ENCODE results near the gene ZMYND8. TPM values are rescaled to one million over a fixed set of nuclear protein-coding genes. Genes with fewer than 3 reads are reported as not detected.
A peak's percentile ranks its signal among the peaks of the same experiment; 100 is the strongest.
"Not testable (repeated sequence)": the region's sequence is repeated elsewhere in the genome, so short reads cannot be mapped to it uniquely, and the experiment has no call there.

Gene ZMYND8
- total RNA-seq, 6 experiments from 2014 or later: 27.8 to 38.3 (median 34.8) TPM

DNA sequence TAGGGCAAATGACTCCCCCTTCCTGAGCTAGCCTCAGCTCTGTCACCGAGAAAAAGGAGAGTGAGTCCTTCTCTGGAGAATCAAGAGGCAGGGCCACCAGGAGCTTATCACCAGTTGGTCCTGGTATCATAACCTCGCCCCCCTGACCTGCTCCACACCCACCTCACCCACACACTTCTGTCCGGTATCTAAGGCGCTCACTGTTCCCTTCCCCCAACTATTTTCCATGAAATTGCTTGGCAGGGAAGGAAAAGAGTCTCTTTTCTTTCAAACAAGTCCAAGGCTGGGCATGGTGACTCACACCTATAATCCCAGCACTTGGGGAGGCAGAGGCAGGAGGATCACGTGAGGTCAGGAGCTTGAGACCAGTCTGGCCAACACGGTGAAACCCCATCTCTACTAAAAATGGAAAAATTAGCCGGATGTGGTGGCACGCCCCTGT is 77.6 kb downstream of the ZMYND8 start:
- H3K27me3 Mint-ChIP-seq (ENCODE audit: insufficient read depth): peaks cover 5% of the 10 kb centered on the region; the same call in 1 of the 2 replicates
- peaks cover 67% of the 10 kb centered on the region for H3K4me1 Mint-ChIP-seq (ENCODE audit: low read depth)
- no peaks in the 10 kb centered on the region for H3K9me3 Mint-ChIP-seq
- TF ChIP-seq, protein P1, sequence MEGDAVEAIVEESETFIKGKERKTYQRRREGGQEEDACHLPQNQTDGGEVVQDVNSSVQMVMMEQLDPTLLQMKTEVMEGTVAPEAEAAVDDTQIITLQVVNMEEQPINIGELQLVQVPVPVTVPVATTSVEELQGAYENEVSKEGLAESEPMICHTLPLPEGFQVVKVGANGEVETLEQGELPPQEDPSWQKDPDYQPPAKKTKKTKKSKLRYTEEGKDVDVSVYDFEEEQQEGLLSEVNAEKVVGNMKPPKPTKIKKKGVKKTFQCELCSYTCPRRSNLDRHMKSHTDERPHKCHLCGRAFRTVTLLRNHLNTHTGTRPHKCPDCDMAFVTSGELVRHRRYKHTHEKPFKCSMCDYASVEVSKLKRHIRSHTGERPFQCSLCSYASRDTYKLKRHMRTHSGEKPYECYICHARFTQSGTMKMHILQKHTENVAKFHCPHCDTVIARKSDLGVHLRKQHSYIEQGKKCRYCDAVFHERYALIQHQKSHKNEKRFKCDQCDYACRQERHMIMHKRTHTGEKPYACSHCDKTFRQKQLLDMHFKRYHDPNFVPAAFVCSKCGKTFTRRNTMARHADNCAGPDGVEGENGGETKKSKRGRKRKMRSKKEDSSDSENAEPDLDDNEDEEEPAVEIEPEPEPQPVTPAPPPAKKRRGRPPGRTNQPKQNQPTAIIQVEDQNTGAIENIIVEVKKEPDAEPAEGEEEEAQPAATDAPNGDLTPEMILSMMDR (IDR thresholded peaks at IDR 0.05): no peak
- H3K27ac Mint-ChIP-seq: peak overlapping the region; percentile 69
- peak; percentile 27 for DNase-seq
- no peak overlapping the region; the same call in 1 of the 2 replicates for H3K4me3 Mint-ChIP-seq
- H3K36me3 Mint-ChIP-seq (ENCODE audit: low read depth): peaks cover 64% of the 10 kb centered on the region

DNA sequence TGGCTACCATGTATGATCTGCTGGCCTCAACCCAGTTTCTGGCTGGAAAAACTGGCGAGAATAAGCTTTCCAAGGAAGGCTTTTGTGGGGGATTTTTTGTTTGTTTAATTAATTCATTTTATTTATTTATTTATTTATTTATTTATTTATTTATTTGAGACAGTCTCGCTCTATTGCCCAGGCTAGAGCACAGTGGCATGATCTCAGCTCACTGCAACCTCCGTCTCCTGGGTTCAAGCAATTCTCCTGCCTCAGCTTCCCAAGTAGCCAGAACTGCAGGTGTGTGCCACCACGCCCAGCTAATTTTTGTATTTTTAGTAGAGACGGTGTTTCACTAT is 79.0 kb downstream of the ZMYND8 start:
- not testable (repeated sequence) for H3K9me3 Mint-ChIP-seq
- H3K27ac Mint-ChIP-seq: peak overlapping the region; percentile 94

DNA sequence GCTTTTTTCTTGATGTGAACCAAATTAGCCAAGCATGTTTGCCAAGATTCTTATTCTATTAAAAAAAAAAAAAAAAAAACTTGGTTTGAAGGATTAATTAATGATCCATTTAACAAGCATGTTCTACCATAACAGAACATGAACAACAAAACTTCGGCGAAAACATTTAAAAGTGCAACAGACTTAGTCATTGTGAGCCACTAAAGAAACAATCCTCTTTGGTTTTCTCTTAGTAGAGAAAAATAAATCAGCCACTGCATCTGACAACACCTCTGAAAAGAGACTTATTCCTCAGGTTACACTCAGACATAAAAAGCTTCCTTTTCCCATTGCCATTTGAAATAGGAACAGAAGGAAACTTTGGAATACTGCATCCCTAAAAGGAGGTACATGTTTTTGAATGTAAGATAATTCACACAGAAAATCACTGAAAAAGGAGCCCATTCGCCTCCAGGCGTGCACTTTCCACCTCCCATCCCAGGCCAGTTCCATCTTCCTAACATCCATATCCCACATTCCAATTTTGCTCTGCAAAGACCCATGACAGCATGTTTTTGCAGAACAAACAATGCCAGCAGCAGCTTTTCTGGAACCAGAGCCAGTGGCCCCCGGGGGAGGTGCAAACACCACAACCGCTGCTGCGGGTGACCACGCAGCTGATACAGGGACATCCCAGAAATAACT is 79.5 kb downstream of the ZMYND8 start:
- peak; percentile 81 for DNase-seq
- H3K4me1 Mint-ChIP-seq (ENCODE audit: low read depth): peaks cover 84% of the 10 kb centered on the region
- peak overlapping the region; percentile 94 for H3K27ac Mint-ChIP-seq
- H3K9me3 Mint-ChIP-seq: no peaks in the 10 kb centered on the region
- H3K36me3 Mint-ChIP-seq (ENCODE audit: low read depth): peaks cover 61% of the 10 kb centered on the region
- peaks cover 5% of the 10 kb centered on the region; the same call in 1 of the 2 replicates for H3K27me3 Mint-ChIP-seq (ENCODE audit: insufficient read depth)
- H3K4me3 Mint-ChIP-seq: peak overlapping the region; percentile 68
- TF ChIP-seq, protein P1 (IDR thresholded peaks at IDR 0.05): no peak

More for the DNA sequence above, 79.0 kb downstream of the ZMYND8 start:
- Mint-ChIP-seq H3K4me3 (peak overlapping the region; percentile 37; the same call in 1 of the 2 replicates), H3K4me1 (ENCODE audit: low read depth) (peaks cover 82% of the 10 kb centered on the region), H3K36me3 (ENCODE audit: low read depth) (peaks cover 63% of the 10 kb centered on the region)
- DNase-seq; H3K27me3 Mint-ChIP-seq (ENCODE audit: insufficient read depth): not testable (repeated sequence)

DNA sequence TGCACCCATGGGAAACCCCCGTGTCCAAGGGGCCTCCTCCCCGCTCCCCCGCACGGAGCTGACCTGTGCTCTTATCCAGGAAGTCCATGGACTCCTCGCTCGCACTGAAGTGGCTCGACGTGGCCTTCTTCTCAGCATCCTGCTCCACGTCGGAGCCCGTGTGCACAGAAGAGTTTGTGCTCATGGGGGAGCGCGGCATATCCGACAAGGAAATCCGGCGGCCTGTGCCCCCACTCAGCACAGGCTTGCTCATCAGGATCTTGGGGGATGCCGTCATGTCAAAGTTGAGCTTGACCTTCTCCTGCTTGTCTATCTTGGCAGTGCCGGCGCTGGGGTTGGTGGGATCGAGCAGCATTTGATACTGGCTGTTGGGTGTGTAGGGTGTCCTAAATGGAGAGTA is 80.2 kb downstream of the ZMYND8 start:
- TF ChIP-seq, protein P1 (IDR thresholded peaks at IDR 0.05): 0 out of 2 replicates have a peak, but pooled peaks have one; percentile 1
- Mint-ChIP-seq H3K4me3 (peak overlapping the region; percentile 68), H3K27ac (peak overlapping the region; percentile 94), H3K27me3 (ENCODE audit: insufficient read depth) (peaks cover 5% of the 10 kb centered on the region; the same call in 1 of the 2 replicates), H3K4me1 (ENCODE audit: low read depth) (peaks cover 84% of the 10 kb centered on the region), H3K9me3 (no peaks in the 10 kb centered on the region), H3K36me3 (ENCODE audit: low read depth) (peaks cover 54% of the 10 kb centered on the region)
- DNase-seq: no peak

DNA sequence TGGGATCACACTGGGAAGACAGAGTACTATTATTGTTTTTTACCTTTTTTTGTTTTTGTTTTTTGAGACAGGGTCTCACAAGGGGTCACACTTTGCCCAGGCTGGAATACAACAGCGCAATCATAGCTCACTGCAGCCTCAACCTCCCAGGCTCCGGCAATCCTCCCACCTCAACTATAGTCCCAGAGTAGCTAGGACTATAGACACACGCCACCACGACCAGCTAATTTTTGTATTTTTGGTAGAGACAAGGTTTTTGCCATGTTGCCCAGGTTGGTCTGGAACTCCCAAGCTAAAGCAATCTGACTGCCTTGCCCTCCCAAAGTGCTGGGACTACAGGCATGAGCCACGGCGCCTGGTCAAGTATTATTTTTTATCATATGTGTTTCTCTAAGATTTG is 81.0 kb downstream of the ZMYND8 start:
- H3K36me3 Mint-ChIP-seq (ENCODE audit: low read depth): peaks cover 49% of the 10 kb centered on the region
- no peaks in the 10 kb centered on the region for H3K9me3 Mint-ChIP-seq
- peak overlapping the region; percentile 72; the same call in 1 of the 2 replicates for H3K4me3 Mint-ChIP-seq
- DNase-seq: no peak
- peaks cover 5% of the 10 kb centered on the region; the same call in 1 of the 2 replicates for H3K27me3 Mint-ChIP-seq (ENCODE audit: insufficient read depth)
- peaks cover 79% of the 10 kb centered on the region for H3K4me1 Mint-ChIP-seq (ENCODE audit: low read depth)
- peak overlapping the region; percentile 94 for H3K27ac Mint-ChIP-seq
- TF ChIP-seq, protein P1 (IDR thresholded peaks at IDR 0.05): no peak

DNA sequence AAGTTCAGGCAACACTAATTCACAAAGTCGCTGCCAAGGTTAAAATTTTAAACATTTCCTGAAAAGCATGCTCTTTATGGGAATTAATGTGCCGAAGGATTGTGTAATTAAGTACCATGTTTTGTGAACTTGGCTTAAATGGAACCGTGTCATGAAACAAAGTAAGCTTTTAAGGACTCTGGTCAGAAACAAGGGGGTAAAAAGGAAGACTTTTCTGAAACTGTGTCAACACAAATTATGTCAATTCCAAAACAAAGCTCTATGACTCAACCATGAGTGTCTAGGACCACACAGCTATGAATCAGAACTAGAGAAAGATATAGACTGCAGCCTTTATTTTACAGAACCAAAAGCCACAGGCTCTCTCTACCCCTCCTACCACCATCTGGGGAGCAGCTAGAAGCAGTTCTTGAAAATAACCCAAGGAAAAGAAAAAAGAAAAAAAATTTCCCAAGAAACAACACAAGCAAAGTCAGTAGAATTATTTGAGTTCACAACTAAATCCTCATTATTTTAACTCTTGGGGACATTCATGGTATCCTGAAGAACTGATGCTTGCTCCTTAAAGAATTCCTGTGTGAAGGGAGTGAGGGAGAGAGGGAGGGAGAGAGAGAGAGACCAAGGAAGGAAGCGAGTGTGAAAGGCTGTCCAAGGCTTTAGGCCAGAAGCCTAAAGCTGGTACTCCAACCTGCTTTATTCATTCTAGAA is 81.9 kb downstream of the ZMYND8 start:
- Mint-ChIP-seq H3K27ac (peak overlapping the region; percentile 94), H3K4me1 (ENCODE audit: low read depth) (peaks cover 75% of the 10 kb centered on the region), H3K4me3 (peak overlapping the region; percentile 72), H3K27me3 (ENCODE audit: insufficient read depth) (peaks cover 5% of the 10 kb centered on the region; the same call in 1 of the 2 replicates), H3K9me3 (no peaks in the 10 kb centered on the region), H3K36me3 (ENCODE audit: low read depth) (peaks cover 39% of the 10 kb centered on the region)
- DNase-seq: peak; percentile 93
- TF ChIP-seq, protein P1 (IDR thresholded peaks at IDR 0.05): no peak
